Renal cortical epithelial cell (primary cell): ENCODE results near the gene ARID5A. TPM values are rescaled to one million over a fixed set of nuclear protein-coding genes. Genes with fewer than 3 reads are reported as not detected.
"Not testable (repeated sequence)": the region's sequence is repeated elsewhere in the genome, so short reads cannot be mapped to it uniquely, and the experiment has no call there.

ENCODE experiments used
- DNase-seq: peaks from one replicate; pipeline ENCODE4 v3.0.0-alpha.2; 2011; ENCODE audit warnings: low read depth
- total RNA-seq: library from RNA; depleted of rRNA; stranded (reverse); fragments of >200 nt; gene quantifications from 2 replicates; pipeline ENCODE4 v1.2.3, GENCODE V29; 2014

Gene ARID5A
- total RNA-seq, 1 donor from 2014 or later = 3.3 TPM

DNA sequence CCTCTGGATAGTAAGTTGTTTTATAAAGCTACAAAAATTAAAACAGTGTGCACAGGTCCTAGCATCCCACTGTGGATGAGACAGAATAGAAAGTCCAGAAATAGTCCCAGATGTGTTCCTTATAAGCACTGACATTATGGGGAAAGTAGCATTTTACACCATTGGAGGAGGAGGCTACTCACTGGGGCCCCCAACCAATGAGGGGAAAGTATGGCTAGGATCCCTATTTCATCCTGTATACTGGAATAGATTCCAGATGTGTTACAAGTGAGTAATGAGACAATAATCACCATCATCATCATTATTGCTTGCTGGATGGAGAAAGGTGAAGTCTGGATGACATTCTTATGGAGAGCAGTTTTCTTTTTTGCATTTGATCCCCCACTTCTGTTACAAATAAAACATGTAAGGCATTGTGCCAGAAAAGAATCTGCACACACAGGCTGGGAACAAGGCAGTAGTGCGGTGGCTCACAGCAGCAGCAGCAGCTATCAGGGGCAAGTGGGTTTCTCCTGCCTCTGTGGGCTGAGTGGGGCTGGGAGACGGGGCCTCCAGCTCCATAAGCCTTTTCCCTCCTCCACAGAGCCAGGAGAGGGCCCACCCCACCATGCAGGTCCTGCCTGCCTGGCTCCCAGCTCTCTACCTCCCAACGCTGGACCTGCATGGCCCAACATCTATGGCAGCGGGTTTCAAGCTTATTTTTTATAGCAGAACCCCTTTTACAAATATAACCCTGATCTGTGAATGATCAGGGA lies 5.0 kb downstream of the ARID5A start:
- DNase-seq = no peak

DNA sequence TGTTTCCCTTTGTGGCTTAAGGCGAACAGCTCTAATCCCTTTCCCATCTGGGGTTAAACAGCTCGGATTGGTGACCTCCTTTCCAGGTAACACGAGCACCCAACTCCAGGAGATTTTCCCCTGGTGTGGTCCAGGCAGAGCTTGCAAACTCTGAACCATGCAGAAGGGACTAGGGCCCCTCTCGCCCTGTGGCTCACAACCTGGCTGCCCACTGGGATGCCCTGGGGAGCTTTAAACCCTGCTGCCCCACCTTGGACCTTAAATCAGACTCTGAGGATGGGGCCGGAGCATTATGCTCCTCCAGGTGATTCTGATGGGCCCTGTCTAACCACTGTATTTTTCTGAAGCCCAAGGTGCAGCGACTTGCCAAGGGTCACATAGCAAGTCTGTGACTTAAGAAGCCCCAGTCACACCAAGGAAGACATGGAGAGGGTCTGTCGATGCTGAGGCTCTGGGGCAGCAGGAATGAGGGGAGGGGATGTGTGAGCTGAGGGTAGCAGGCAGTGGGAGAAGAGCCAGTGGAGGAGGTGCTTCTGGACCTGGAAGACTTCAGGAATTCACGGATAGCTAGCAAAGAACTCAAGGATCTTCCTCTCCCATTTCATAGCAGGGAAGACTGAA lies 5.9 kb downstream of the ARID5A start:
- no peak for DNase-seq

DNA sequence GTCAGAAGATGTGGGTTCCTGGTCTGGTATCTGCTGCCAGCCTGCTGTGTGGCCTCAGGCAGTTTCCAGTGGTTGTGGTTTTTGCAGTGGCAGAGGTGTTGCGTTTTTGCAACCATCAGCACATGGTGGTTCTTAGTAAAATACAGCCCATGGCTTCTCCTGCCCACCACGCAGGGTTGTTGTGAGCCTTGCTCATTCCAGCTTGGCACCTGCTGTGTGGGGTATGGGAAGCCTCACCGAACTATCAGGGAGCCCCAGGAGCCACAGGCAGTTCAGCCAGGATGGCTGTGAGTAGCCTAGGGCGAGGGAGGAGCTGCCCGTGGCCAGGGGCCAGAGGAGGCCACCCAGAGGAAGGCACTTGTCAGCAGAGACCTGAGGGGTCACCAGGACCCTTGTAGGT lies 9.8 kb downstream of the ARID5A start:
- no peak for DNase-seq

DNA sequence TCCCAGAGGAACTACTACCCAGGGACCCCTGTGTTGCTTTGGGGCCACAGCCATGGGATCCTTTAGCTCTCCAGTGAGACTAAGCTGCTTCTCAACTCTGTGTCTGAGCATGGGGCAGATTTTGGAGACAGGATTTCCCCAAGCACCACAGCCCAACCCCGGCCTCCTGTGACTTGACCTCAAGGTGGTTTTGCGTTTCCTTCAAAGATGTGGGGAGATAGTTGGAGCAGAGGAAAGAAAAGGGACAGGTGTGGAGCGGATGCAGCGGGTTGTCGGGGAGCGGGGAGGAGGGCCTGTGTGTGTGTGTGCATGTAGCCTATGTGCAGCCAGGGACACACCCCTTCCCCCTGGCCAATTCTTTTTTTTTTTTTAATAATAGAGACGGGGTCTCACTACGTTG lies 10.2 kb downstream of the ARID5A start:
- DNase-seq = no peak

DNA sequence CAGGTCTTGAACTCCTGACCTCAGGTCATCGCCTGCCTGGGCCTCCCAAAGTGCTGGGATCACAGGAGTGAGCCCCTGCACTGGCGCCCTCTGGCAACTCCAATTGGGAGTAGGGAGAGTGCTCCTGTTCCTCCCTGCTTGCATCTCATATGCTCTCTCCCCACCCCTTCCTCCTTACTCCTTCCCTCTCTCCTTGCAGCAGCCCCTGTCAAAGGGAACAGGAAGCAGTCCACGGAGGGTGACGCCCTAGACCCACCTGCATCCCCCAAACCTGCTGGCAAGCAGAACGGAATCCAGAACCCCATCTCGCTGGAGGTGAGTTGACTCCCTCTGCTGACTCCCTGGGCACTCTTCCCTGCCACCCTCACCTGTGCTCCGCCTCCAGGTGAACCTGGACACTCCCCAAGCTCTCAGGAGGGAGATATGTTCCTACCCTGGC lies 10.7 kb downstream of the ARID5A start:
- DNase-seq = no peak

DNA sequence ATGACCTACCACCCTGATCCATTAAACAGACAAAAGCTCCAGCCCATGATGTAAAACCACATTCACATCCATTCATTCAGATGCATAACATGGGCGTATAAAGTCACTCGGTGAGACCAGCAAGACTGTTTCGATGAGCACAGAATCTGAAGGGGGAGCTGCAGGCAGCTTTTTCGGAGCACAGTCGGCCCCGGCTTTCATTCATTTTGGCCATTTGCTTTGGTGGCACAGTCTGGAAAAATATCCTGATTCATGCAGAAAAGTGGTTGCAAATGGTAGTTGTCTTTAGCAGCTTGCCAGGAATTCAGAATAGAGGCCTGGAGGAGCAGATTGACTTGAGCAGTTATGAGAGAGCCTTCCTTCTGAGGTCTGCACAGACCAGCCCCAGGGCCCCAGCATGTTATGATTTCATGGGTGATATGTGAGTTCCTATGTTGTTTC lies 11.2 kb downstream of the ARID5A start:
- DNase-seq = no peak

DNA sequence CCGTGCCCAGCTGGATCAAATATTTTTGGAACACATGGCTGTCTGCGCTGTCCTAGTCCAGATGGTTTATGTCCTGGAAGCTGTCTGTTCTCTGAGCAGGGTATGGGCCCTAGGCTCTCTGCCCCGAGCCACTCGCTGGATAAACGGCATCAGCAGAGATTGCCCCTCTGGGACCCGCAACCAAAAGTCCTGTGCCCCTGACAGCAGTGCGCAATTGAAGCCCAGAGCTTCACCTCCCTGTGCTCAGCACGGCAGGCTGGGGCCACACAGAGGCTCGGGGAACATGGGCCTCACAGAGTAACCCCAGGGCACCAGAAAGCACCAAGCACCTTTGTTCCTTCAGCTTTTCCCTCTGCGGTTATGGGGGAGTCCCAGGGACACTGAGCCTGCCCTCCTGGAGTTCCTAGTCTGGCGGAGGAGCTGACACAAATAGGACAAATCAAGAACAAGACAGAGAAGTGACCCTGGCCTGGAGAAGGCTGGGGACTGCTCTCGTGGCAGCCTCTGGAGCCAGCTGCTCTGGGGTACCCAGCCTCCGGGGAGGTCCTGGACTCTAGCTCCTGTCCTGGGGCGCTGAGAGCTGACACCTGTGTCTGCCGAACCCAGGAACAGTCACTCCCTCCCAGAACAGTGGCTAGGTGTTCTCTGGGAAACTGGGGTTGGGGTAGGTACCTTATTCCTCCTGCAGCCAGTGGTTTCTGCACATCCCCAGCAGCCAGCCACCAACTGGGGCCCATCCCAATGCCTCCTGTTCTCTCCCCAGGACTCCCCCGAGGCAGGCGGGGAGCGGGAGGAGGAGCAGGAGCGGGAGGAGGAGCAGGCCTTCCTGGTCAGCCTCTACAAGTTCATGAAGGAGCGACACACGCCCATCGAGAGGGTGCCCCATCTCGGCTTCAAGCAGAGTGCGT lies 12.3 kb downstream of the ARID5A start:
- no peak for DNase-seq

DNA sequence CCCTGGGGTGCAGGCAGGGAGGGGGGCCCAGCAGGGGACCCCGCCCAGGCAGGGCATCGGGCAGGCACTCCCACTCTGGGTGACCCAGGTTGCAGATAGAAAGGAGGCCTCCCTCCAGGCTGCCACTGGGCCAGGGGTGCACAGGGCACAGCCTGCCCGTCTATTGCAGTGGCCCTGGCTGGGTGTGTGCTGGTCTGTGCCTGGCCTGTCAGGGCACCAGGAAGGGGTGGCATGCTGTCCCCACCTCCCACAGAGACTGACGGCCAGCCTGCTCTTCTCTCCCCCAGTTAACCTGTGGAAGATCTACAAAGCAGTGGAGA lies 12.9 kb downstream of the ARID5A start:
- no peak for DNase-seq

DNA sequence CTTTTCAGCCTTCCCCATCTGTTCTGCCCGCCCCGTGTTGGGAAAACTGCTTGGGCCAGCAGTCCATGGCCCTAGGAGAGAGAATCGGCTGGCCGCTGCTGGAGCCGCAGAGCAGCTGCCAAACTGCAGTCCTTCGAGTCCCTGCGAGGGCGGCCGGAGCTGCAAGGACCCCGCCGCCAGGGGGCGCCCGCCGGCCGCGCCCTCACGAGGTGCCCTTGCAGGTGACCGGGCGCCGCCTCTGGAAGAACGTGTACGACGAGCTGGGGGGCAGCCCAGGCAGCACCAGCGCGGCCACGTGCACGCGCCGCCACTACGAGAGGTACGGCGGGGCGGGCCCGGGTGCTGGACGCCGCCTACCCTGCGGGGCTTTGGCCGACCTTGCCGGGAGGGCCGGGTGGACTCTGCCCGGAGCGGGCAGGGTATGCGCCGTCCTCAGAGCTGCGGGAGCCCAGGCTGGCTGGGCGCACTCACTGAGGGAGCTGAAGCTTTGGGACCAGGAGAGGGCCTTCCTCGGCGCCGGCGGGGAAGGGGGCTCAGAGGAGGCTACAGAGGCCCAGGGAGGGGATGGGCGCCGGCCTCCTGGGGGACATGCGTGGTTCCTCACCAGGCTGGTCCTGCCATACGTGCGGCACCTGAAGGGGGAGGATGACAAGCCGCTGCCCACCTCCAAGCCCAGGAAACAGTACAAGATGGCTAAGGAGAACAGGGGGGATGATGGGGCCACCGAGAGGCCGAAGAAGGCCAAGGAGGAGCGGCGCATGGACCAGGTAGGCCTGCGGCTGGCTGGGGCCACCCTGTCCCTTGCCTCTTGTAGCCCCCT lies 13.6 kb downstream of the ARID5A start:
- DNase-seq = no peak

DNA sequence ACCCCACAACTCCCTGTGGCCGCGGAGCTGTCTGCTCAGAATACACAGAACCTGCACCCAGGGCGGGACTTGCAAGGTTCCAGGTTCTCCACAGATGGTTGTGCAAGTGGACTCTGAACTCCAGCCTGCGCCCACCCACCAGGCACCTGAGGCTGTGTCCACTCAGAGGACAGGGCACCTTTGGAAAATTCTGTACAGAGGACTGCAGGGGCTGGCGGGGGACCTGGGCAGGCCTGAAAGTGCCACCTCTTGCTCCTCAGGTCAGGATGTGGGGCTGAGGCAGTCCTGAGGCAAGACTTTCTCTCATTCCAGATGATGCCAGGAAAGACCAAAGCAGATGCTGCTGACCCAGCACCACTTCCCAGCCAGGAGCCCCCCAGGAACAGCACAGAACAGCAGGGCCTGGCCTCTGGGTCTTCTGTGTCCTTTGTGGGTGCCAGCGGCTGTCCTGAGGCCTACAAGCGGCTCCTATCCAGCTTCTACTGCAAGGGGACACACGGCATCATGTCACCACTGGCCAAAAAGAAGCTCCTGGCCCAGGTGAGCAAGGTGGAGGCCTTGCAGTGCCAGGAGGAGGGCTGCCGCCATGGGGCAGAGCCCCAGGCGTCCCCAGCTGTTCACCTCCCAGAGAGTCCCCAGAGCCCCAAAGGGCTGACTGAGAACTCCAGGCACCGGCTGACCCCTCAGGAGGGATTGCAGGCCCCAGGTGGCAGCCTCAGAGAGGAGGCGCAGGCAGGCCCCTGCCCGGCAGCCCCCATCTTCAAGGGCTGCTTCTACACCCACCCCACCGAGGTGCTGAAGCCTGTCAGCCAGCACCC lies 14.4 kb downstream of the ARID5A start:
- no peak for DNase-seq

DNA sequence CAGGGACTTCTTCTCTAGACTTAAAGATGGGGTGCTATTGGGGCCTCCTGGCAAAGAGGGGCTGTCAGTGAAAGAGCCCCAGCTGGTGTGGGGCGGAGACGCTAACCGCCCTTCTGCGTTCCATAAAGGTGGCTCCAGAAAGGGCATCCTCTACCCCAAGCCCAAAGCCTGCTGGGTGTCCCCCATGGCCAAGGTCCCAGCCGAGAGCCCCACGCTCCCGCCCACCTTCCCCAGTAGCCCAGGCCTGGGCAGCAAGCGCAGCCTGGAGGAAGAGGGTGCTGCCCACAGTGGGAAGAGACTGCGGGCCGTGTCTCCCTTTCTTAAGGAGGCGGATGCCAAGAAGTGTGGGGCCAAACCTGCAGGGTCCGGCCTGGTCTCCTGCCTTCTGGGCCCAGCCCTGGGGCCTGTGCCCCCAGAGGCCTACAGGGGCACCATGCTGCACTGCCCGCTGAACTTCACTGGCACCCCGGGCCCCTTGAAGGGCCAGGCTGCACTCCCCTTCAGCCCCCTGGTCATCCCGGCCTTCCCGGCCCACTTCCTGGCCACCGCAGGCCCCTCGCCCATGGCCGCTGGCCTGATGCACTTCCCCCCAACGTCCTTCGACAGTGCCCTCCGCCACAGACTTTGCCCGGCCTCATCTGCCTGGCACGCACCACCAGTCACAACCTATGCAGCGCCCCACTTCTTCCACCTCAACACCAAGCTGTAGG lies 15.2 kb downstream of the ARID5A start:
- no peak for DNase-seq

DNA sequence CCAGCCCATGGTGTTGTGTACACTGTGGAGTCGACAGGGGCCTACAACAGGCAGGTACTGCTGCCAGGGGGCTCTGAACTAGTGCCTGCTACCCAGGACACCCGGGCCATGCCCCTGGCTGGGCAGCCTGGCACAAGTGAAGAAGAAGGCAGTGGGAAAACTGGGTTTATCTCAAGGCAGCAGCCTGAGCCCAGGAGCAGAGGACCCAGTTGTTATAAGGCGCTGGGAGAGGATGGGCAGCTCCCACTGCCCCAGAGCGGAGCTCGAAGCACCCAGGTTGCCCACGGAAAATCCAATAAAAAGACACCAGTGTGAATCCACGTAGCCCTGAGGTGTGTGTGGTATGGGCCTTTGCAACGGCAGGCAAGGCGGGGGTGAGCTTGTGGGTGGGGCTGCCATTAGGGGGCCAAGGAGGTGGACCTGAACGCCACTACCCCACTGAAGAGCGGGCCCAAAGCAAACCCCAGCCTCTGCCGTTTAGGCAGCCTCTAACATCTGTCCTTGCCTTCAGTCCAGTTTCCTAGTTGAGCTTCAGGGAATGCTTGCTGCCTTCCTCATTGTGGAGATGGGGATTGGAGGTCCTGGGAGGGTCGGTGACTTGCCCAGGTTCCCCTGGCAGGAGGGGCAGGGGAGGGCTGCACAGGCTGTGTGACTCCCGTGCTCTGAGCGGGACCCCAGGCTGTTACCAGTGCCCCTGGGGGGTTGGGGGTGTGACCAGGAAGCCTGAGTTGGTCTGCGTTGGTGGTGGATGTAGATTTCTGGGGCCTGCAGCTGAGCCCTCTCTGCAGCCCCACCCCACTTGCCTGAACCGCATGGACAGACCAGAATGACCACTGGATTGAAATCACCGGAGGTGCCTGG lies 16.0 kb downstream of the ARID5A start:
- no peak for DNase-seq

DNA sequence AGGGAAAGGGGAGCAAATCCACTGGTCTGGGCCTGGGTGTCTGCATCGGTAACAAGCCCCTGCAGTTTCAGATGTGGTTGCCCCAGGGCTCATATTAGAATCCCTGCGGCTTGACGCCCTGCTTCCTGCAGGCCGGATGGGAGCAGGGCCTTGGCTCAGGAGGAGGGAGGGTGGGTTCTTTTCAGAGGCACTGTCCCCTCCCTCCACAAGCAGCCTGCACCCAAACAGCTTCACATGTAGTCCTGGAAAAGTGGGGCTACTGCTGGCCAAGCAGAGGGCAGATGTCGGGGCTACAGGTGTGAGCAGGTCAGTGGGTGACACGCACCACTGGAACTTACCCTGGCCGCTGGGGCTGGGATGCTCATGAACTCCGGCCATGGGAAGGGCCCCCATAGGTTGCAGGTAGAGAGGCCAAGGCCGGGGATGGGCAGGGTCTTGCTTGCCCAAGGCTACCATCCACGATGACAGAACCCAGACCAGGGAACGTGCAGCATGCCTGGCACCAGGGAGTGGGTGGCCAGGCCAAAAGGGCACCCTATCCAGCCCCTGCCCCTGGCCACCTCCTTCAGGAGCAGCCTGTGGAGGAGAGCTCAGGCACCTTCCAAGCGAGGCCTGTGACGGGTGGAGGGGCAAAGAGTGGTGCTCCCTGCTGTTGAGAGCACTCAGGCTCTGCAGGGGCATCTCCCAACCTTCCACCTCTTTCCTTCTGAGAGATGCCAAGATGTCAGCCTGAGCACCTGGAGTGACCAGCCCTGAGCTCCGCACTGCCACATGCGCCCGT lies 16.8 kb downstream of the ARID5A start:
- no peak for DNase-seq

DNA sequence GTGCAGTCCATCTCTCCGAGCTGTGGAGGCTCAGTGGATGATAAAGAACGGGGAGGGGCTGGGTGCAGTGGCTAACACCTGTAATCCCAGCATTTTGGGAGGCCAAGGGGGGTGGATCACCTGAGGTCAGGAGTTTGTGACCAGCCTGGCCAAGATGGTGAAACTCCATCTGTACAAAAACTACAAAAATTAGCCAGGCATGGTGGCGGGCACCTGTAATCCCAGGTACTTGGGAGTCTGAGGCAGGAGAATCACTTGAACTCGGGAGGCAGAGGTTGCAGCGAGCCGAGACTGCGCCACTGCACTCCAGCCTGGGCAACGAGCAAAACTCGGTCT lies 17.4 kb downstream of the ARID5A start:
- not testable (repeated sequence) for DNase-seq

DNA sequence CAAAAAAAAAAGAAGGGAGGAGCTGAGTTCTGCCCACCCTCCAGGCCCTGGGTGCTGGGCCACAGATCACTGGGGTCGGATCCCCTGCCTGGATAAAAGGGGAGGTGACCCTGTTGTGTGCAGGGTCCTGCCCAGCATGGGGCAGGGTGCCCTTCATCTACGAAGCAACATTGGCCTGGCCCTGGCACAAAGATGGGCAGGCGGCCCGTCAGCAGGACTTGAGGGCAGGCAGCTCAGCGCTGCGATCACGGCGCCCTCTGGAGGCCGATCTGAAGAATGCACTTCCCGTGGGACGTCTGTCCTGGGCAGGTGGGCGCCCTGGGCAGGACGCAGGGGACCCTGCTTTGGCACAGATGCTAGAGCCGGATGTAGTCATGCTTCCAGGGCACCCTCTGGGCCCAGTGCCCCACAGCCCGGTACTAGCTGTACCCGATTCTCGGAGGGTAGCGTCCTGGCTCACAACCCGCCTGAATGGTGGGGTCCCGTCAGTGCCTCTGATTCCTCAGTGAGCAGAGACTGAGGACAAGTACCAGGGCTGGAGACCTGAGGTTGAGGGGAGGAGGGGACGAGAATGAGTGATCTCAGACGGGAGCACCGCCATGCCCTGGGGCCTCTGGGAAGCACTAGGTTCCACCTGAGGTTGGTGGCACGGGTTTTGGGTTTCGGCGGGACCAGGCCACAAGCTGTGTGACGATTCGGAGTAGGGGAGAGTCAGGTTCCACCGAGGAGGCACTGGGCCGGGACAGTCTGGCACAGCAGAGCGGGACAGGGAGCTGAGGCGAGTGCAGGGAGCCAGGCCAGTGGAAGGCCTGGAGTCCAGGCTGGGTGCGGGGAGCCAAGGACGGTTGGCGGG lies 18.0 kb downstream of the ARID5A start:
- peak; percentile 28 for DNase-seq

DNA sequence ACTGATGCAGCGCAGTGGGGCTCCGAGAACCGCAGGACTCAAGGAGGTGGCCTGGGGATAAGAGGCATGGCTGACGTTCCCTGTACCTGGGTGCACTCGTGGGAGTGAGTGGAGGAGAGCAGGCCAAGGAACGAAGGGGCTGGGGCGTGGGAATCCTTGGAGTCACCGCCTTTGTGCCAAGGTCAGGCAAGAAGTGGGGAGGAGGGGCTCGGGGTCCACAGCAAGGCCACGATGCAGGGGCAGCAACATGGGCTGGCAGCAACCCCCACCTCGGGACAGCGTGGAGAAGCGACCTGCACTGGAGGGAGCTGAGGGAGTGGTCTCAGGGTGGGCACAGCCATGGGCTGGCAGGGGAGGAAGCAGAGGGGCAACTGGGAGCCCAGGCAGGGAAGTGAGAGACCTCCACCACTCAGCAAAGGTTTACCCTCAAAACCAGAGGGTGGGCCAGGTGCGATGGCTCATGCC lies 18.6 kb downstream of the ARID5A start:
- DNase-seq = no peak
